ENCODE data around the gene FZD4.

Gene FZD4

GRCh38 chr11:86914865-86915519, 40.2 kb downstream of the FZD4 start:
- peaks cover 4% of the 10 kb centered on the region for H3K27me3 Mint-ChIP-seq
- peaks cover 3% of the 10 kb centered on the region for H3K4me1 Mint-ChIP-seq (ENCODE audit: low read depth)

GRCh38 chr11:86912238-86912637, 43.0 kb downstream of the FZD4 start:
- Mint-ChIP-seq H3K4me1 (ENCODE audit: low read depth) (peaks cover 3% of the 10 kb centered on the region), H3K4me3 (no peak overlapping the region), H3K36me3 (no peaks in the 10 kb centered on the region)

More at GRCh38 chr11:86914865-86915519, 40.2 kb downstream of the FZD4 start:
- H3K4me3 Mint-ChIP-seq = no peak overlapping the region
- H3K27ac Mint-ChIP-seq = no peak overlapping the region
- no peaks in the 10 kb centered on the region for H3K36me3 Mint-ChIP-seq
- H3K9me3 Mint-ChIP-seq (ENCODE audit: low read depth) = no peaks in the 10 kb centered on the region

GRCh38 chr11:86910592-86910991, 44.6 kb downstream of the FZD4 start:
- Mint-ChIP-seq H3K27me3 (peaks cover 4% of the 10 kb centered on the region), H3K4me1 (ENCODE audit: low read depth) (no peaks in the 10 kb centered on the region), H3K27ac (no peak overlapping the region), H3K4me3 (no peak overlapping the region), H3K9me3 (ENCODE audit: low read depth) (no peaks in the 10 kb centered on the region), H3K36me3 (no peaks in the 10 kb centered on the region)

More at GRCh38 chr11:86912238-86912637, 43.0 kb downstream of the FZD4 start:
- Mint-ChIP-seq H3K27ac (no peak overlapping the region), H3K9me3 (ENCODE audit: low read depth) (no peaks in the 10 kb centered on the region), H3K27me3 (peaks cover 4% of the 10 kb centered on the region)

GRCh38 chr11:86906198-86906597, 49.0 kb downstream of the FZD4 start:
- no peak overlapping the region for H3K27ac Mint-ChIP-seq
- no peaks in the 10 kb centered on the region for H3K9me3 Mint-ChIP-seq (ENCODE audit: low read depth)
- H3K27me3 Mint-ChIP-seq = peaks cover 2% of the 10 kb centered on the region
- H3K4me3 Mint-ChIP-seq = no peak overlapping the region
- H3K36me3 Mint-ChIP-seq = no peaks in the 10 kb centered on the region
- H3K4me1 Mint-ChIP-seq (ENCODE audit: low read depth) = no peaks in the 10 kb centered on the region

- H3K4me3 Mint-ChIP-seq = no peak overlapping the region
- no peaks in the 10 kb centered on the region for H3K36me3 Mint-ChIP-seq
- H3K9me3 Mint-ChIP-seq (ENCODE audit: low read depth) = no peaks in the 10 kb centered on the region
- H3K27me3 Mint-ChIP-seq = peaks cover 2% of the 10 kb centered on the region
- no peaks in the 10 kb centered on the region for H3K4me1 Mint-ChIP-seq (ENCODE audit: low read depth)
- H3K27ac Mint-ChIP-seq = no peak overlapping the region
These were observed 49.9 kb downstream of the FZD4 start for GRCh38 chr11:86905252-86905651.

GRCh38 chr11:86904001-86904400, 51.2 kb downstream of the FZD4 start:
- no peaks in the 10 kb centered on the region for H3K4me1 Mint-ChIP-seq (ENCODE audit: low read depth)
- no peak overlapping the region for H3K4me3 Mint-ChIP-seq

GRCh38 chr11:86902345-86902744, 52.9 kb downstream of the FZD4 start:
- Mint-ChIP-seq H3K27ac (no peak overlapping the region), H3K36me3 (no peaks in the 10 kb centered on the region), H3K27me3 (peaks cover 2% of the 10 kb centered on the region)

More at GRCh38 chr11:86904001-86904400, 51.2 kb downstream of the FZD4 start:
- Mint-ChIP-seq H3K36me3 (no peaks in the 10 kb centered on the region), H3K27ac (no peak overlapping the region), H3K9me3 (ENCODE audit: low read depth) (no peaks in the 10 kb centered on the region), H3K27me3 (peaks cover 2% of the 10 kb centered on the region)

GRCh38 chr11:86901599-86901998, 53.6 kb downstream of the FZD4 start:
- H3K27me3 Mint-ChIP-seq = peaks cover 3% of the 10 kb centered on the region
- no peaks in the 10 kb centered on the region for H3K4me1 Mint-ChIP-seq (ENCODE audit: low read depth)
- H3K27ac Mint-ChIP-seq = no peak overlapping the region
- H3K36me3 Mint-ChIP-seq = no peaks in the 10 kb centered on the region
- H3K9me3 Mint-ChIP-seq (ENCODE audit: low read depth) = no peaks in the 10 kb centered on the region
- no peak overlapping the region for H3K4me3 Mint-ChIP-seq

More at GRCh38 chr11:86902345-86902744, 52.9 kb downstream of the FZD4 start:
- H3K4me1 Mint-ChIP-seq (ENCODE audit: low read depth) = no peaks in the 10 kb centered on the region
- H3K9me3 Mint-ChIP-seq (ENCODE audit: low read depth) = no peaks in the 10 kb centered on the region
- H3K4me3 Mint-ChIP-seq = no peak overlapping the region

GRCh38 chr11:86900162-86900561, 55.0 kb downstream of the FZD4 start:
- Mint-ChIP-seq H3K4me3 (no peak overlapping the region), H3K4me1 (ENCODE audit: low read depth) (no peaks in the 10 kb centered on the region), H3K36me3 (no peaks in the 10 kb centered on the region), H3K27me3 (peaks cover 6% of the 10 kb centered on the region), H3K27ac (no peak overlapping the region), H3K9me3 (ENCODE audit: low read depth) (no peaks in the 10 kb centered on the region)

- Mint-ChIP-seq H3K9me3 (ENCODE audit: low read depth) (no peaks in the 10 kb centered on the region), H3K27ac (no peak overlapping the region), H3K4me1 (ENCODE audit: low read depth) (no peaks in the 10 kb centered on the region), H3K4me3 (no peak overlapping the region), H3K36me3 (no peaks in the 10 kb centered on the region), H3K27me3 (peaks cover 6% of the 10 kb centered on the region)
These were observed 56.5 kb downstream of the FZD4 start for GRCh38 chr11:86898689-86899088.

GRCh38 chr11:86896441-86896841, 58.8 kb downstream of the FZD4 start:
- H3K4me3 Mint-ChIP-seq = no peak overlapping the region
- H3K27me3 Mint-ChIP-seq = peaks cover 4% of the 10 kb centered on the region
- no peaks in the 10 kb centered on the region for H3K4me1 Mint-ChIP-seq (ENCODE audit: low read depth)
- H3K9me3 Mint-ChIP-seq (ENCODE audit: low read depth) = no peaks in the 10 kb centered on the region
- no peaks in the 10 kb centered on the region for H3K36me3 Mint-ChIP-seq
- no peak overlapping the region for H3K27ac Mint-ChIP-seq

Measured in activated naive CD8-positive, alpha-beta T cell (primary cell).